HG02943 (cell line): Measurements from ENCODE around the gene PNLIP.

Experiments
- ATAC-seq: cut with Tn5 transposase; IDR thresholded peaks from one replicate; pipeline ENCODE4 v1.9.1; 2021; ENCODE audit warnings: mild to moderate bottlenecking, low read depth, moderate library complexity; ENCODE audit not compliant: unreplicated experiment

PNLIP gene

GRCh38 chr10:116545756-116546155 lies at the start of gene PNLIP:
PNLIP (plus strand) TSS chr10:116545931; CDS start chr10:116546093, 162 bp downstream.
- no peak for ATAC-seq

GRCh38 chr10:116504786-116505185 lies 40.9 kb upstream of the PNLIP start:
- ATAC-seq, result no peak

GRCh38 chr10:116510565-116510964 lies 35.2 kb upstream of the PNLIP start:
- no peak for ATAC-seq

- no peak for ATAC-seq
Measured at GRCh38 chr10:116511365-116511764, 34.4 kb upstream of the PNLIP start.

- ATAC-seq, result peak; percentile 80
Measured at GRCh38 chr10:116521424-116522290, 24.1 kb upstream of the PNLIP start.

GRCh38 chr10:116522803-116523381 lies 22.8 kb upstream of the PNLIP start:
- ATAC-seq, result no peak

- ATAC-seq, result no peak
Measured at GRCh38 chr10:116524736-116525135, 21.0 kb upstream of the PNLIP start.

- ATAC-seq, result no peak
Measured at GRCh38 chr10:116526219-116526618, 19.5 kb upstream of the PNLIP start.

GRCh38 chr10:116536810-116537209 lies 8.9 kb upstream of the PNLIP start:
- no peak for ATAC-seq

GRCh38 chr10:116538456-116538855 lies 7.3 kb upstream of the PNLIP start:
- no peak for ATAC-seq

GRCh38 chr10:116538992-116539391 lies 6.7 kb upstream of the PNLIP start:
- ATAC-seq, result no peak

- no peak for ATAC-seq
Measured at GRCh38 chr10:116540814-116541213, 4.9 kb upstream of the PNLIP start.

- no peak for ATAC-seq
Measured at GRCh38 chr10:116542007-116542677, 3.6 kb upstream of the PNLIP start.

GRCh38 chr10:116545122-116545521 lies 609 bp upstream of the PNLIP start:
- ATAC-seq, result no peak

- ATAC-seq, result no peak
Measured at GRCh38 chr10:116548301-116548700, 2.6 kb downstream of the PNLIP start.

GRCh38 chr10:116553378-116553980 lies 7.7 kb downstream of the PNLIP start:
- no peak for ATAC-seq

- ATAC-seq, result no peak
Measured at GRCh38 chr10:116554628-116555027, 8.9 kb downstream of the PNLIP start.

- ATAC-seq, result no peak
Measured at GRCh38 chr10:116555880-116556279, 10.1 kb downstream of the PNLIP start.

- no peak for ATAC-seq
Measured at GRCh38 chr10:116557305-116557880, 11.7 kb downstream of the PNLIP start.

- no peak for ATAC-seq
Measured at GRCh38 chr10:116565534-116565933, 19.8 kb downstream of the PNLIP start.

- ATAC-seq, result no peak
Measured at GRCh38 chr10:116566932-116567331, 21.2 kb downstream of the PNLIP start.
